OCI-M2 (cell line): ENCODE measurements around the gene MEIOSIN.

ENCODE experiments used
- DNase-seq: peaks from one replicate; lab custom pipeline; 2025; ENCODE audit not compliant: unreplicated experiment; lab: John Stamatoyannopoulos, UW

The MEIOSIN gene

DNA sequence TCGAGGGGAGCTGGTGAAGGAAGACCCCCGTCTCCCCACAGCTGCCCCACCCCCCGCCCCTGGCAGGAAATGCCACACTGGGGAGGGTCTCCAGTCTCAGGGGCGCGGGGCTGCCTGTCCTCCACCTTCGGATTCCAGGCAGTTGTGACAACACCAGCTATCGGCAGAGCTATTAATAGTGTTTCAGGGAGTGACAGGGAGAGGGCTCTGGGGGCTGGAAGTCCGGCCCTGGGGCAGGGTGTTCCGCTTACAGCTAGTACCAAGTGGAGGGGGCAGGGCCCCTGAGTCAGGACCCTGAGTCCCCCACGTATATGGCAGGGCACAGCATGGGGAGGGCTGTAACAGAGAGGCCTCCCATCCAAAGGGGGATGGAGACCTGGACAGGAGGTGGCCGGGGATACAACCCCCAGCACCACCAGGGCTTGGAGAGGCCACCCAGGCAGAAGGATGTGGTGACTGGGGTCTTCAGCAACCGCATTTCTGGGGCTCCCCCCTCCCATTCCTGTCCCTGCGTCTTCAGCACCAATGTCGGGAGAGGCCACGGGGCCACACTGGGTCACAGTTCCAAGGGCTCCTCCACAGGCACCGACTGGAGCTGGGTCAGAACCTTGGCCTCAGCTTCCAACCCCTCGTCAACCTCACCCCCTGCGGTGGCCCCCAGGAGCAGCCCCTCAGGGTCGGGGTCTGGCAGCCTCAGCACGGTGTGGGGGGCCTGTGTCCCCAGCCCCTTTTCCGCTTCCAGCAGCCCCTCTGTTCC is 31.9 kb downstream of the MEIOSIN start:
- DNase-seq, result no peak

DNA sequence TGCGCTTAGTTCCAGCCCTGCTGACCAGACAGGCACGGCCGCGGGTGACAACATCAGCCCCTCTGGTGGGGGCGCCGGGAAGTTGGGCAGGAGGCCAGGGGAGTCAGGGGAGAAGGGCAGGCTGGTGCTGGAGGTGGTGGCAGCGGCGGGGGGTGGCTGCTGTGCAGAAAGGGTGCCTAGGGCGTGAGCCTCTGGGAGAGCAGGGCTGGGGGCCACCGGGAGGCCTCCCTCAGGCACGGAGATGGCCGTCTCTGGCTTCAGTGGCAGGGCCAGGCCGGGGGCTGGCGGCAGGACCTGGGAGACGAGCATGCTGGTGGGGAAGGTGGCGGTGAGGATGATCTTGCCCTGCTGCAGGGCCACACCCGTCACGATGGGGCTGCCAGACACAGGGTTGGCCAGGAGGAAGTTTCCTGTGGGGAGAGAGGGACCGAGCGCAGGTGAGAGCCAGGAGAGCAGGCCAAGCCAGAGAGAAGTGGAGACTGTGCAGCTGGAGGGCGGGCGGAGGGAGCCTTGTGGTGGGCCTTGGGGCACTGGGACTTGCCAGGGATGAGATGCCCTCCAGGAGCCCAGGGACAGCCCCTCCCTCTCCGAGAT is 32.6 kb downstream of the MEIOSIN start:
- DNase-seq, result no peak

DNA sequence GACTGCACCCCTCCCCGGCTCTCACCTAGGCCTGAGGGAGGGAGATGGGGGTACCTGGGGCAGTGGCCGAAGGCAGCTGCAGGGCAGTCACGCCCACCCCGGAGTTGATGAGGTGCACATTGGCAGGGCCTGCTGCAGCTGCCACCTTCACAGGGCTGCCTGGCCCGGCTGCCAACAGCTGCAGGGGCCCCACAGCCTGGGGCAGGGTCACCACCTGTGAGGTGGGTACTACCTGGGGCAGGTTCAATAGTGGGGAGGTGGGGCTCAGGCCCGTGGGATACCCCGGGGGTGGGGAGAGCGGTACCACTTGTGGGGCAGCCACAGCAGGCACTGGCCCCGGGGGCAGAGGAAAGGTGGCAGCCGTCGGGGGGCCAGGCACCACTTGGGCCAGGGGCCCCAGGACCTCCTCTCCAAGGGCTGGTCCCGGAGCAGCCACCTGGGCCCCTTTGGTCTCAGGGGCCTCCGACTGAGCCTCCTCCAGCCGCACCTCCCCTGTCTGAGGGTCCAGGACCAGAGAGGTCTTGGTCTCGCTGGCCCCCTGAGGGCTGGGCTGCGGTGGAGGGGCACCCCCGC is 33.1 kb downstream of the MEIOSIN start:
- no peak for DNase-seq

DNA sequence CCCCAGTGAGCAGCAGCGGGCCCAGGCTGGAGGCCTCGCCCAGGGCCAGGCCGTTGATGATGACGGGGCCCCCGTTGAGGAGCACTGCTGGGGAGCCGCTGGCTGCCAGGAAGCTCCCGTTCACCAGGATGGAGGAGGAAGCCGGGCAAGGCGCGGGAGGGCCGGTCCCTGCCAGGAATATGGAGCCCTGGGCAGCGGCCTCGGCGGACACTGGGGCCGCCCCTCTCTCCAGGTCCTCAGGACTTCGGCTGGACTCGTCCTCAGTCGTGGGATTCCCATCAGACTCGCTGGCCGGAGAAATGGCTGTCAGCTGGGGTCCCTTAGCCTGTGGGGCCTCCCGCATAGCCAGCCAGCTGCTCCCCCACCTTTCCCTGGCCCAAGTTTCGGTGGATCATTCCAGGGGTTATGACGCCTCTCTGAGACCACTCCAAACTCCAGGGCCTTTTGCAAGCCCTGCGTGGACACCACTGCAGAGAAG is 33.7 kb downstream of the MEIOSIN start:
- DNase-seq, result no peak

DNA sequence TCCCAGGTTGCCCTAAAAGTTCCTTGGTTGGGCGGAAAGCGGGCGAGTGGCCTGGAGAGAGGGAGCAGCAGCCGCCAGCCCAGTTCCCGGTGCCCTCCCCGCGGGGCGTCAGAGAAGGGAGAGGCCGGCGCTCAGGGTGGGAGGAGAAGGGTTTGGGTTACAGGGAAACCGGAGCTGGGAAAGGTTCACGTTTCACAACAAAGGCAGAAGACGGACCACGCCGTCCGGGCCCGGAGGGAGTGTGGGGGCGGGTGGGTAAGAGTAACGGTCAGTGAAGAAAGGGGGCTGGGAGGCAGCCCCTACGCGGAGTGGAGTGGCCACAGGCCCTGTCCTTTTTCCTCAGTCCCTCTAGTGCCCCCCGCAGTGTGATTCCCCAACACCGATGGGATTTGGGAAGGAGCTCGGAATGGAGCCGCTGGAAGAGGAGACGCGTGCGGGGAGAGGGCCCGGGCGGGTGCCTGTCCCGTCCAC is 34.2 kb downstream of the MEIOSIN start:
- peak; percentile 54 for DNase-seq

DNA sequence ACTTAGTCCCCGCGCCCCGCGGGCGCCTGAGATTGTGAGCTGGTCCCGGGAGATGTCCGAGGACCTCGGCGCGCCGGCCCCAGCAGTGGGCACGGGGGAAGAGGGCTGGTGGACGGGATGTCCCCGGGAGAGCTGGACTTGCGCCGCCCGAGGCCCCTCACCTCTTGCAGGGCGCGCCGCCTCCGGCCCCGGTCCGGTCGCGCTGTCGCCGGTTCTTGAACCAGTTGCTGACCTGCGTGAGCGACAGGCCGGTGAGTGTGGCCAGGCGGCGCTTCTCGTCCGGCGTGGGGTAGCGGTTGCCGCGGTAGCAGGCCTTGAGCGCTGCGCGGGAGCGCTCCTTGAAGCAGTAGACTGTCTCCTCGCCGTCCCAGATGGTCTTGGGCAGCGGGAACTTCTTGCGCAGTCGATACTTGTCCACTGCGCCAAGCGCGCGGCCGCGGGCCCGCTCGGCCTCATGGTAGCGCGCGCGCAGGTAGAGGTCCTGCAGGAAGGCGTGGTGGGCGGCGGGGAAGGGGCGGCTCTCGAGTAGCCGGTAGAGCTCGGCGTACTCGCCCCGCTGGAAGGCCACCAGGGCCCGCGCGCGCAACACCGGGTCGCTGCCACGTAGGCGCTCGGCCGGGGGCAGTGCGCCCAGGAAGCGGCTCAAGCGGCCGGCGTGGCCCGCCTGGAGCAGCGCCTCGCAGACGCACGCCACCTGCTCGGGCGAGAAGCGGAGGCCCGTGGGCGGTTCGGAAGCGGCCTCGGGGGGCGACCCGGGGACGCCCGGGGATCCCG is 34.8 kb downstream of the MEIOSIN start:
- DNase-seq, result no peak

DNA sequence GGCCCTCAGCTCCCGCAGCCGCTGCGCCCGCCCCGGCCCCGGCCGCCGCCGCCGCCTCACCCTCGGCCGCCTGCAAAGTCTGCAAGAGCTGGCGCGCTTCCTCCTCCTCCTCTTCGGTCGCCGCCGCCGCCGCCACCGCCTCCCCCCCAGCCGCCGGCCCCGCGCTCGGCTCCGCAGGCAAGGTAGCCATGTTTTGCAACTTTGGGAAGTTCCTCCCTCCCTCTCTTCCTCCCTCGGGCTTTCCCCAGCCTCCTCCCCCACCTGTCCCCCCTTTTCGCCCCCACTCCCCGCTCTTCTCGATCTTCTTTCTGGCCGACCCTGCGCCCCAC is 35.4 kb downstream of the MEIOSIN start:
- DNase-seq, result no peak

DNA sequence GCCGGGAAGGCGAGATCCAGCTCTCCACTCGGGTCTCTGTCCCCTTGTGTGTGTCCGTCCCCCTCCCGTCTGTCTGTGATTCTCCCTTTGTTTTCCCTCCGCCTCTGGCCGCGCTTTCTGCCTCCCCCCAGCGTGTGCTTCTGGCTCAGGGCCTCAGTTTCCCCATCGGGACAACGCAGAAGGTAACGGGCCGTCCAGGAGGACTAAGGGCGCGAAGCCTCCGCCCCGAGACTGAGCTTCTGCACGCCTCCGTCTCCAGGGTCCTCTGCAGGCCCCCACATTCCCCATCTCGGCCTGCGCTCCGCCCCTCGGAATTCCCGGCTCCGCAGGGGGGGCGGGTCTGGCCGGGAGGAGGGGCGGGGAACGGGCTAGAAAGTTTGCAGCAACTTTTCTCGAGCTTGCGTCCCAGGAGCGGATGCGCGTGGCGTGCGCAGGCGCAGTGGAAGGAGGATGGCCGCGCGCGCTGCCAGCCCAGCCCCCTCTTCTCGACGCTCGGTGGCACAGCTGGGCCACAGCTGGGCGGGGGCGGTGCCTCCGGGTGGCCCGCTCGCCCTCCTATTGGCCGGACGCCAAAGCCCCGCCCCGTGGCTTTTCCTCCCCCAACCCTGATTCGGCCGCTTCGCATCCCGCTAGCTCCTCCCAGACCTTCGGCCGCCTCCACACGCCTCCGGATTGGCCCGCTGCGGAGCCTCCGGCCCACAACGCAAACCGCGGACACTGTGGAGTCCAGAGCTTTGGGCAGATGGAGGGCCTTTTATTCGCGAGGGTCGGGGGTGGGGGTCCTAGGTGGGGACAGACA is 35.9 kb downstream of the MEIOSIN start, which contains the start of gene SIX5:
Gene SIX5 (minus strand): TSS at position 269 of the 799 bp plus-strand sequence. CDS start 408 bp downstream, outside the sequence.
- DNase-seq, result peak; percentile 95

DNA sequence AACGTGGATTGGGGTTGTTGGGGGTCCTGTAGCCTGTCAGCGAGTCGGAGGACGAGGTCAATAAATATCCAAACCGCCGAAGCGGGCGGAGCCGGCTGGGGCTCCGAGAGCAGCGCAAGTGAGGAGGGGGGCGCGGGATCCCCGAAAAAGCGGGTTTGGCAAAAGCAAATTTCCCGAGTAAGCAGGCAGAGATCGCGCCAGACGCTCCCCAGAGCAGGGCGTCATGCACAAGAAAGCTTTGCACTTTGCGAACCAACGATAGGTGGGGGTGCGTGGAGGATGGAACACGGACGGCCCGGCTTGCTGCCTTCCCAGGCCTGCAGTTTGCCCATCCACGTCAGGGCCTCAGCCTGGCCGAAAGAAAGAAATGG is 36.6 kb downstream of the MEIOSIN start:
- no peak for DNase-seq

DNA sequence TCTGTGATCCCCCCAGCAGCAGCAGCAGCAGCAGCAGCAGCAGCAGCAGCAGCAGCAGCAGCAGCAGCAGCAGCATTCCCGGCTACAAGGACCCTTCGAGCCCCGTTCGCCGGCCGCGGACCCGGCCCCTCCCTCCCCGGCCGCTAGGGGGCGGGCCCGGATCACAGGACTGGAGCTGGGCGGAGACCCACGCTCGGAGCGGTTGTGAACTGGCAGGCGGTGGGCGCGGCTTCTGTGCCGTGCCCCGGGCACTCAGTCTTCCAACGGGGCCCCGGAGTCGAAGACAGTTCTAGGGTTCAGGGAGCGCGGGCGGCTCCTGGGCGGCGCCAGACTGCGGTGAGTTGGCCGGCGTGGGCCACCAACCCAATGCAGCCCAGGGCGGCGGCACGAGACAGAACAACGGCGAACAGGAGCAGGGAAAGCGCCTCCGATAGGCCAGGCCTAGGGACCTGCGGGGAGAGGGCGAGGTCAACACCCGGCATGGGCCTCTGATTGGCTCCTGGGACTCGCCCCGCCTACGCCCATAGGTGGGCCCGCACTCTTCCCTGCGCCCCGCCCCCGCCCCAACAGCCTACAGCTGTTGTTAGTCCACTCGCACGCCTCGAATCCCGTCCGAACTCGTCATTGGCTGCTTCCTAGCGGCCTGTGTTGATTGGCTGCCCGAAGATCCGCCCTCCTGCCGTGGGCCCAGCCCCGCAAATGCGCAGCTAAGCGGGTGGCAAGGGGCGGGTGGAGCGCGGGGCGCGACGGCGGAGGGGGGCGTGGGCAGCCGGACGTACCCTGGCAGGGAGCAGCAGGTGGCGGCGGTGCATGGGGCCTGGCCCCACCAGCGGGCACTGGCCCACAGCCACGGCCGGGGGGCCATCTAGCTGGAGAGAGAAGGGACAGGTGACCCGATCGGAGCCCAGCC is 37.2 kb downstream of the MEIOSIN start:
- peak; percentile 60 for DNase-seq

DNA sequence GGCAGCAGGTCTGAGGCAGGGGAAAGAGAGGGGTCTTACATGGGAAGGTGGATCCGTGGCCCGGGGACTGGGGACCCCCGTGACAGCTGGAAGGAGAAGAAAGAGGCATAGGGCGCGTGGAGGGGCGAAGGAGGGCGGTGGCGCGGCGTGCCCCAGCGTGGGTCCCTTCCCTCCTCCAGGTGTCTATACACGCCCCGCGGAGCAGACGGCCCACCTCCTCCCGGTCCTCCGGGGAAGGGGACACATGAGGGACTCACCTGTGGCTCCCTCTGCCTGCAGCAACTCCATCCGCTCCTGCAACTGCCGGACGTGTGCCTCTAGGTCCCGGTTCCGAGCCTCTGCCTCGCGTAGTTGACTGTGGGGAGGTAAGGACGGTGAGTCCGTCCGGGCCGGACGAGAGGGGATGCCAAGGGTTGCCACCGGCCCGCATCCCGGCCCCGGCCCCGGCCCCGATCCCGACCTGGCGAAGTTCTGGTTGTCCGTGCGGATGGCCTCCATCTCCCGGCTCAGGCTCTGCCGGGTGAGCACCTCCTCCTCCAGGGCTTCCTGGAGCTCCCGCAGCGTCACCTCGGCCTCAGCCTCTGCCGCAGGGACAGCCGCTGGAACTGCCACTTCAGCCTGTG is 38.2 kb downstream of the MEIOSIN start:
- DNase-seq, result no peak

DNA sequence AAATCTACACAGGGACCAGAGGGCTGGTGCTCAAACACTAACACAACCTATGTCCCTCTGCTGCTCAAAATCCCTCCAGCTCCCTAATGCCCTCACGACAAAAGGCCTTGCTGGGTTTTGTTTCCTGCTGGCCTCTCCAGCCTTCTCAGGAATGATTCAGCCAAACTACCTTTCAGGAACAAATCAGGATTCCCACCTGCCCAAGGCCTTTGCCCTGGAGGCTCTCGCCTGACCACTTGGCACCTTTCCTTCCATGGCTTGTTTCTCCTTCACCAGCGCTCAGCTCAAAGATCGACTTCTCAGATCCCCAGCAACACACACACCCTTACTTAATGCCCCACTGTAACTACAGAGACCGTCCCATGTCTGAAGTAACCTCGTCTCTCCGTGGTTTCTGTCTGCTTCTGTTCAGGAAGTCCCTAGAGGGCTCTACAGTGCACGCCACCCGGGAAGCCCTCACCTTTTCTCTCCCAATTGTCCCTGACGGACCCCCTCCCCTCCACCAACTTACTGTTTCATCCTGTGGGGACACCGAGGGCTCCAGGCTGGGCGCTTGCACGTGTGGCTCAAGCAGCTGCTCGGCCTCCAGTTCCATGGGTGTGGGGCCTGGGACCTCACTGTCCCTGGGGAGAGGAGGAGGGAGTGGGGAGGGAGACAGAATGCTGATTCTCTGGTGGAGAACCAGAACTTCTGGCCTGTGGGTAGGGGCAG is 39.0 kb downstream of the MEIOSIN start:
- DNase-seq, result no peak

DNA sequence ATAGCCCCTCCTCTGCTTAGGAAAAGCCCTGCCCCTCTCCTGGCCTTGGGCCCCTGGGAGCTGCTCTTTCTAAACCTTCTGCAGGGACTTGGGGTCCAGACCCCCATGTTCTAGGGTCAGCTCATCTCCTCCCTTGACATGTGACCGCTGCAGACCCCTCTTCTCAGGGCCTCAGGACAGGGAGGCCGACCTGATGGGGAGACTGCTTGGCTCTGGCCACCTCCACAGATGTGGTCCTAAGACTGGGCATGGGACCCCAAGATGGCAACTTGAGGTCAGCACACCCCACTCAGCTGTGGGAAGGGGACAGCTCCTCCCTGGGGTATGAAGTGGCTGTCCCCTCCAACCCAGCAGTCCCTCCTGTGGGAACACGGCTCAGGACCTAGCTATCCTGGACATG is 39.7 kb downstream of the MEIOSIN start:
- no peak for DNase-seq

DNA sequence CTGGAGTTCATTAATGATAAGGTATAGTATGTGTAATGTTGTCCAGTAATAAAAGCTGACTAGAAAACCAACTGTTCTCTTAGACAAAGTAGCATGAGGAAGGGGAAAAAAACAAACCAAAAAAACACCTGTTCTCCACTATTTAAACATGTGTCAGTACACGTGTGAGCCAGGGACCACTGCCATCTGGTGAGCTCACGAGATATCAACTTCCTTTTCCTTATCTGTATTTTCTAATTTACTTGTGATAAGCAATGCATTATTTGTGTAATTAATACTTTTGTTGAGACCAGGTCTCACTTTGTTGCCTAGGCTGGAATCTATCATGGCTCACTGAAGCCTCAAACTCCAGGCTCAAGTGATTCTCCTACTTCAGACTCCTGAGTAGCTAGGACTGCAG is 40.1 kb downstream of the MEIOSIN start:
- no peak for DNase-seq

DNA sequence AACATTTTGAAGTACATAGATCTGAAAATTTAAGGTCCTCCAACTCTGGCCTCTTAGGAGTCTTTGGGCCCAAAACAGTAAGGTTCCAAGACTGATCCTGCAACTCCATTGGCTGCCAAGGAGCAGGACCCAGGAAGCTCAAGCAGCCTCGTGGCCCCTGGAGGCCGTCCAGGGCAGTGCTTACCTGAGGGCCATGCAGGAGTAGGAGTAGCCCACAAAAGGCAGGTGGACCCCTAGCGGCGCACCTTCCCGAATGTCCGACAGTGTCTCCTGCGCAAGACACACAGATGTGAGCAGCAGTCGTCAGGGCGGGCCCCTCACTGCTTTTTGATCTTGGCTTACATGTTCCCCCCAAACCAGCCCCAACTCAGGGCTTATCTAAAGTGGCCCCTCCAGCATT is 41.5 kb downstream of the MEIOSIN start:
- DNase-seq, result no peak

DNA sequence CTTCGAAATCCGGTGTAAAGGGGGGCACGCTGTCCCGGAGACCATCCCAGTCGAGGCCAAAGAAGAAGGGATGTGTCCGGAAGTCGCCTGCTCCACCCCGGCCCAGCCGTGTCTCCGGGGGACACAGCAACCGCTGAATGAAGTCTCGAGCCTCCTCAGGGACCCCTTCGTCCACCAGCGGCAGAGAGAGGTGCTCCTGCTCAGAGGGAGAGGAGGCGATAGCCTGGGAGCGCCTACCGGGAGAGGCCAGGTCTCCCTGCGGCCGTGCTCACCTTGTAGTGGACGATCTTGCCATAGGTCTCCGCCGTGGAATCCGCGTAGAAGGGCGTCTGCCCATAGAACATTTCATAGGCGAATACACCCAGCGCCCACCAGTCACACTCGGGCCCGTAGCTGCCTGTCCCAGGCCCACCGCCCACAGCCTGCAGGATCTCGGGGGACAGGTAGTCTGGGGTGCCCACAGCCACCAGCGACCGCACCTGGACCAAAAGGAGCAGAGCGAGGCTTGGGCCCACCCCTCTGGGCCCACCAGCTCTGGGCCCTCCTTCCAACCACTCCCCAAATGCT is 44.2 kb downstream of the MEIOSIN start:
- DNase-seq, result no peak

DNA sequence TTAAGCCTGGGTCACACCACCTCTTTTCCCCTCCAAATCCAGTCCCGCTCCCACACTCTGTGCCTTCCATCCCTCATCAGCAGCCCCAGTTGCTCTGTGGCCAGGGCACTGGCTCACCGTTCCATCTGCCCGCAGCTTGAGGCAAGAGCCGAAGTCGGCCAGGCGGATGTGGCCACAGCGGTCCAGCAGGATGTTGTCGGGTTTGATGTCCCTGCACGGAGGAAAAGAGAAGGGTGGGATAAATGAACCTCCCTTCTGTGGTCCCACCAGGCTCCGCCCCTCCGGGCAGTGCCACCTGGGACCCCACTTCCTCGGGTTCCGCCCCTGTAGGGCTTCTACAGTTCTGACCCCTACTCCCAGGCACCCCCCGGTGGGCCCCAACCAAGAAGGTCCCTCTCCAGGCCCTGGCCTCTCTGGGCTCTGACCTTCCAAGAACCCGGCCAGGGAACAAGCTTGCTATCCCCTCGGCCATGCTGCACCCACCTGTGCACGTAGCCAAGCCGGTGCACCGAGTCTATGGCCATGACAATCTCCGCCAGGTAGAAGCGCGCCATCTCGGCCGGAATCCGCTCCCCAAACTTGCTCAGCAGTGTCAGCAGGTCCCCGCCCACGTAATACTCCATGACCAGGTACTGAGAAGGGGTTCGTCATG is 44.9 kb downstream of the MEIOSIN start:
- DNase-seq, result no peak
